ENCODE data around the gene GUF1.

Gene GUF1

GRCh38 chr4:44651425-44651824, 26.8 kb upstream of the GUF1 start, which contains the start of gene YIPF7:
TSS of gene YIPF7 (minus strand) at chr4:44651625. CDS start at chr4:44650100, 1,525 bp downstream.
- TF ChIP-seq CTCF (conservative IDR thresholded peaks at IDR 0.05; ENCODE audit: low read depth, low read length) = no peak

GRCh38 chr4:44652002-44652401, 26.2 kb upstream of the GUF1 start:
- H3K4me3 ChIP-seq (ENCODE audit: low read depth, low read length) = no peak overlapping the region
- no peak for DNase-seq (ENCODE audit: low read depth)
- no peak for TF ChIP-seq CTCF (conservative IDR thresholded peaks at IDR 0.05; ENCODE audit: low read depth, low read length)

More at GRCh38 chr4:44651425-44651824, 26.8 kb upstream of the GUF1 start, which contains the start of gene YIPF7:
- no peak for DNase-seq (ENCODE audit: low read depth)
- H3K4me3 ChIP-seq (ENCODE audit: low read depth, low read length) = no peak within 1 kb of the TSS

GRCh38 chr4:44660396-44660795, 17.8 kb upstream of the GUF1 start:
- TF ChIP-seq CTCF (conservative IDR thresholded peaks at IDR 0.05; ENCODE audit: low read depth, low read length) = no peak

GRCh38 chr4:44661940-44662622, 16.1 kb upstream of the GUF1 start:
- DNase-seq (ENCODE audit: low read depth) = no peak

More at GRCh38 chr4:44660396-44660795, 17.8 kb upstream of the GUF1 start:
- H3K4me3 ChIP-seq (ENCODE audit: low read depth, low read length) = no peak overlapping the region
- DNase-seq (ENCODE audit: low read depth) = no peak

GRCh38 chr4:44662623-44663005, 15.6 kb upstream of the GUF1 start:
- TF ChIP-seq CTCF (conservative IDR thresholded peaks at IDR 0.05; ENCODE audit: low read depth, low read length) = no peak
- H3K4me3 ChIP-seq (ENCODE audit: low read depth, low read length) = no peak overlapping the region
- DNase-seq (ENCODE audit: low read depth) = peak; percentile 3

More at GRCh38 chr4:44661940-44662622, 16.1 kb upstream of the GUF1 start:
- TF ChIP-seq CTCF (conservative IDR thresholded peaks at IDR 0.05; ENCODE audit: low read depth, low read length) = no peak
- H3K4me3 ChIP-seq (ENCODE audit: low read depth, low read length) = no peak overlapping the region

GRCh38 chr4:44663539-44664263, 14.5 kb upstream of the GUF1 start:
- no peak for DNase-seq (ENCODE audit: low read depth)
- no peak for TF ChIP-seq CTCF (conservative IDR thresholded peaks at IDR 0.05; ENCODE audit: low read depth, low read length)
- no peak overlapping the region for H3K4me3 ChIP-seq (ENCODE audit: low read depth, low read length)

Data from choroid plexus epithelial cell (primary cell).